GM12878 (cell line): Measurements from ENCODE around the gene NR1D1. TPM values are rescaled to one million over a fixed set of nuclear protein-coding genes. Genes with fewer than 3 reads are reported as not detected.

Experiments used
- ATAC-seq: fragments of 200-7000 bp; cut with Tn5 transposase; 3 replicates; pipeline ENCODE4 v1.9.1; 2020; ENCODE audit warnings: mild to moderate bottlenecking, moderate library complexity
- BruUV-seq: library from RNA; stranded (reverse); fragments of 400-500 nt; replicated peaks from 2 replicates; lab custom pipeline; 2021; lab: Mats Ljungman, UMichigan
- CTCF ChIA-PET: fragments of 300-600 bp; sonication (Branson Sonifier 250); formaldehyde crosslinking; extraction: SDS; loops from one replicate; lab custom pipeline; 2021; ENCODE audit warnings: inconsistent platforms; lab: Yijun Ruan, JAX
- POLR2A ChIA-PET: fragments of 350-600 bp; formaldehyde crosslinking; extraction: SDS; loops from one replicate; lab custom pipeline; 2021; ENCODE audit warnings: inconsistent platforms; lab: Charles Lee
- RAD21 ChIA-PET: fragments of 300-600 bp; sonication (Branson Sonifier 250); formaldehyde crosslinking; loops from one replicate; lab custom pipeline; 2023; ENCODE audit warnings: antibody characterized with exemption; ENCODE audit not compliant: unreplicated experiment; lab: Charles Lee
- SMC1A ChIA-PET: fragments of 300-600 bp; sonication (Branson Sonifier 250); formaldehyde crosslinking; loops from one replicate; lab custom pipeline; 2023; ENCODE audit not compliant: unreplicated experiment, uncharacterized antibody; lab: Charles Lee
- DNase-seq: peaks from one replicate; pipeline ENCODE4 v3.0.0-alpha.2; 2011; ENCODE audit warnings: low read depth, low spot score
- FAIRE-seq: peaks from 3 replicates; lab custom pipeline; 2011; peaks lifted over from hg19 to GRCh38; lab: Jason Lieb, UNC
- H2AFZ ChIP-seq: 2 replicates; pipeline ENCODE4 v1.6.0; 2011; ENCODE audit warnings: low read depth, low read length, control low read depth; ENCODE audit not compliant: control insufficient read depth
- H3K27ac ChIP-seq: 2 replicates; pipeline ENCODE4 v1.5.1; 2011; ENCODE audit warnings: control low read depth; ENCODE audit not compliant: control insufficient read depth, insufficient read depth
- H3K27me3 ChIP-seq, 2 experiments: replicated peaks in 1 of 2; 2 replicates each; pipeline versions ENCODE4 v1.6.0 to v1.6.1; 2011; ENCODE audit warnings: low read length in 1 of 2; ENCODE audit not compliant: control insufficient read depth in 2 of 2, insufficient read depth in 2 of 2
- H3K36me3 ChIP-seq, 2 experiments: 2 replicates each; pipeline ENCODE4 v1.5.1; 2011; ENCODE audit warnings: low read length in 1 of 2; ENCODE audit not compliant: control insufficient read depth in 2 of 2, insufficient read depth in 2 of 2
- H3K4me1 ChIP-seq: 2 replicates; pipeline ENCODE4 v1.6.1; 2011; ENCODE audit warnings: mild to moderate bottlenecking, low read length, moderate library complexity, mixed read lengths; ENCODE audit not compliant: control insufficient read depth, insufficient read depth
- H3K4me2 ChIP-seq: 2 replicates; pipeline ENCODE4 v1.6.0; 2011; ENCODE audit warnings: control low read depth; ENCODE audit not compliant: control insufficient read depth, insufficient read depth
- H3K4me3 ChIP-seq: fragments of 200-600 bp; sonication (generic); 2 replicates; pipeline ENCODE4 v1.5.1; 2016
- H3K79me2 ChIP-seq: 2 replicates; pipeline ENCODE4 v1.6.0; 2011; ENCODE audit warnings: low read length; ENCODE audit not compliant: control insufficient read depth, insufficient read depth
- H3K9ac ChIP-seq: 2 replicates; pipeline ENCODE4 v1.8.0; 2011; ENCODE audit warnings: low read length, control low read depth, mixed read lengths; ENCODE audit not compliant: control insufficient read depth, insufficient read depth
- H3K9me3 ChIP-seq: replicated peaks from 3 replicates; pipeline ENCODE4 v1.5.1; 2011; ENCODE audit warnings: mild to moderate bottlenecking, low read length; ENCODE audit not compliant: control insufficient read depth, insufficient read depth
- H4K20me1 ChIP-seq: 2 replicates; pipeline ENCODE4 v1.6.0; 2011; ENCODE audit not compliant: control insufficient read depth, insufficient read depth
- BHLHE40 ChIP-seq, 2 experiments: fragments of 450-650 bp in 1 of 2; IDR thresholded peaks; 2 replicates each; pipeline ENCODE4 v1.6.1; 2011 to 2017; ENCODE audit warnings: low read depth in 2 of 2, borderline replicate concordance in 1 of 2, improper control_type of control experiment in 1 of 2, low read length in 1 of 2, mild to moderate bottlenecking in 1 of 2
- EP300 ChIP-seq, 2 experiments: fragments of 150-350 bp in 1 of 2; IDR thresholded peaks; 2 replicates each; pipeline ENCODE4 v1.6.1; 2011 to 2012; ENCODE audit warnings: low read depth in 2 of 2, low read length in 2 of 2, borderline replicate concordance in 1 of 2, improper control_type of control experiment in 1 of 2, inconsistent platforms in 1 of 2; ENCODE audit not compliant: control insufficient read depth in 1 of 2
- EZH2 ChIP-seq: IDR thresholded peaks from 2 replicates; pipeline ENCODE4 v1.6.1; 2012; ENCODE audit warnings: low read depth, mild to moderate bottlenecking, control low read depth, inconsistent platforms, low read length, borderline replicate concordance; ENCODE audit not compliant: control insufficient read depth
- WGBS: methylation state at CpG from one replicate; pipeline ENCODE4 v1.1.6; 2016; ENCODE audit warnings: low lambda C conversion rate; ENCODE audit not compliant: insufficient replicate concordance, insufficient coverage; ENCODE audit errors: missing lambda C conversion rate; 5-methylcytosine and 5-hydroxymethylcytosine counted together
- in situ Hi-C: fragments of 300-500 bp; cut with MboI; formaldehyde crosslinking; loops from 9 replicates; pipeline ENCODE4 v1.14.3; 2018; ENCODE audit warnings: mixed read lengths
- intact Hi-C: fragments of 100-400 bp; cut with micrococcal nuclease; formaldehyde crosslinking; loops from one replicate; pipeline ENCODE4 v1.14.2; 2022; ENCODE audit not compliant: unreplicated experiment
- polyA plus RNA-seq, 11 experiments: library from polyadenylated mRNA; depleted of rRNA in 4 of 11; unstranded in 6 of 11; stranded (reverse) in 5 of 11; fragments of >200 nt; fragmentation: Nextera tagmentation in 4 of 11; fragmentation: Illumina TruSeq in 1 of 11; extraction: Ambion mirVana in 4 of 11; extraction: Trizol in 1 of 11; gene quantifications; 1 replicate in 1 of 11; 2 replicates in 10 of 11; pipeline versions ENCODE4 v1.2.1 to v1.2.3, GENCODE V29; 2011 to 2016; ENCODE audit warnings: inconsistent platforms in 2 of 11, missing spikeins in 2 of 11, low read depth in 1 of 11
- total RNA-seq, 4 experiments: library from RNA; depleted of rRNA in 3 of 4; stranded (reverse); fragments of >200 nt in 3 of 4; fragmentation: Illumina TruSeq in 1 of 4; extraction: Trizol in 1 of 4; gene quantifications; 2 replicates each; pipeline versions ENCODE4 v1.2.1 to v1.2.3, GENCODE V29; 2013 to 2021
- TF ChIP-seq, protein P1 (sequence below): fragments of 450-650 bp; IDR thresholded peaks from 2 replicates; pipeline ENCODE4 v1.6.1; 2016; ENCODE audit warnings: mild to moderate bottlenecking
- TF ChIP-seq, protein P2 (sequence below): fragments of 450-650 bp; IDR thresholded peaks from 2 replicates; pipeline ENCODE4 v1.6.1; 2014; ENCODE audit warnings: mild to moderate bottlenecking

NR1D1 gene
- total and polyA plus RNA-seq, 10 of the 15 experiments (the other 5 are each of a cell fraction or from before 2014, with no cell fraction given) = 0.10 to 3.4 (median 0.94) TPM

DNA sequence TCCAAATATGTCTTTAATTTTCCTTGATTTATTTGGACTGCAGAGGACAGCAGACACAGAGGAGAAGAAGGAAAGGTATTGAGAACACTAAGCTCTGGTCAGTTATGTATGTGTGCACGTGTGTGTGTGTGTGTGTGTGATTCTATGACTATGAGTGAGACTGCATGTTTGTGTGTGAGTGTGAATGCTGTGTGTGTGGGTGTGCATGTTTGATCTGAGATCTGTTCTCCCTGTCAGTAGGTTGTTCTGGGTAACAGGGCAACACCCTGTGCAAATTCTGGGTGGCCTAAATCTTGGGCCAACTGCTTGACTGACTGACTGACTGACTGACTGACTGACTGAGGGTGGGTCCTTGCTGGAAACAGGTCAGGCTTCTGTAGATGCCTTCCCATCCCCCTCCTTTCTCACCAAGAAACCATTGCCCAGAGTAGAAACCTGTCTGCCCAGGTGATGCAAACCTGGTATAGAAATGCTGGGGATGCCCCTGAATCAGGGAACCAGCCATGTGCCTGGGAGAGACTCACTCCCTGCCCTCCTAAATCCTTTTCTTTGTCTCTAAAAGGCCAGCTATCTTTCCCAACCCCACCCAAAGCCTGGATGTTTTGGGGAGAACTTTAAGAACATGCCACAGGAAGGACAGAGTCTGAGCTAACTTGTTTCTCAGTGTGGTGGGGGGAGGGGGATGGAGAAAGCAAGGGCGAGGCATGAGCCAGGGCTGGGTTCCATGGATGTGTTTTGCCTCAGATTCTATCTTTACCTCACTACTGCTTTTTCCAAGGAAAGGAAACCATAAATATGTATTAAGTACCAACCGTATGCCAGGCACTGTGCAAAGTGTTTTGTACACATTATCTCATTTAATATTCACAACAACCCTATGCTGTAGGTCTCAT lies 4.5 kb upstream of the NR1D1 start:
- RAD21 ChIA-PET = interaction anchor here (0.6 kb wide), 1 partner anchor 29 kb away, joined by 3 read pairs; no protein-coding TSS in a partner anchor
- H3K27me3 ChIP-seq = no peaks in the 10 kb centered on the region
- ATAC-seq (no peak), FAIRE-seq (no peak), DNase-seq (no peak)
- no peak overlapping the region for H3K27ac ChIP-seq
- intact Hi-C loops (no loop called here), in situ Hi-C loops (no loop called here)
- no peaks in the 10 kb centered on the region for H3K9me3 ChIP-seq
- WGBS = 30% methylated on average over 3 of the region's 3 CpGs
- POLR2A ChIA-PET = interaction anchor here (1.0 to 1.2 kb wide), 2 partner anchors 8 to 9 kb away, joined by 3 to 5 read pairs; no protein-coding TSS in a partner anchor
- 0 out of 4 replicates have a peak, but pooled peaks of 1 of the 2 experiments have one; percentile 9 for TF ChIP-seq BHLHE40 (IDR thresholded peaks at IDR 0.05; ENCODE audit: borderline replicate concordance in 1 of 2, low read depth in 2 of 2, low read length in 1 of 2)
- TF ChIP-seq EZH2 = no peak
- no peak for TF ChIP-seq EP300 (IDR thresholded peaks at IDR 0.05; ENCODE audit: borderline replicate concordance in 1 of 2, control insufficient read depth in 1 of 2, low read depth in 2 of 2, low read length in 2 of 2)
- TF ChIP-seq, protein P1, sequence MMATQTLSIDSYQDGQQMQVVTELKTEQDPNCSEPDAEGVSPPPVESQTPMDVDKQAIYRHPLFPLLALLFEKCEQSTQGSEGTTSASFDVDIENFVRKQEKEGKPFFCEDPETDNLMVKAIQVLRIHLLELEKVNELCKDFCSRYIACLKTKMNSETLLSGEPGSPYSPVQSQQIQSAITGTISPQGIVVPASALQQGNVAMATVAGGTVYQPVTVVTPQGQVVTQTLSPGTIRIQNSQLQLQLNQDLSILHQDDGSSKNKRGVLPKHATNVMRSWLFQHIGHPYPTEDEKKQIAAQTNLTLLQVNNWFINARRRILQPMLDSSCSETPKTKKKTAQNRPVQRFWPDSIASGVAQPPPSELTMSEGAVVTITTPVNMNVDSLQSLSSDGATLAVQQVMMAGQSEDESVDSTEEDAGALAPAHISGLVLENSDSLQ = peak; percentile 50
- TF ChIP-seq, protein P2, sequence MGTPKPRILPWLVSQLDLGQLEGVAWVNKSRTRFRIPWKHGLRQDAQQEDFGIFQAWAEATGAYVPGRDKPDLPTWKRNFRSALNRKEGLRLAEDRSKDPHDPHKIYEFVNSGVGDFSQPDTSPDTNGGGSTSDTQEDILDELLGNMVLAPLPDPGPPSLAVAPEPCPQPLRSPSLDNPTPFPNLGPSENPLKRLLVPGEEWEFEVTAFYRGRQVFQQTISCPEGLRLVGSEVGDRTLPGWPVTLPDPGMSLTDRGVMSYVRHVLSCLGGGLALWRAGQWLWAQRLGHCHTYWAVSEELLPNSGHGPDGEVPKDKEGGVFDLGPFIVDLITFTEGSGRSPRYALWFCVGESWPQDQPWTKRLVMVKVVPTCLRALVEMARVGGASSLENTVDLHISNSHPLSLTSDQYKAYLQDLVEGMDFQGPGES = no peak
- no peaks in the 10 kb centered on the region for H4K20me1 ChIP-seq
- no peak overlapping the region for H3K4me3 ChIP-seq
- no peak overlapping the region for H2AFZ ChIP-seq
- 0 out of 2 replicates have a peak, but pooled peaks cover 3% of the 10 kb centered on the region for H3K79me2 ChIP-seq
- CTCF ChIA-PET = interaction anchor here (0.7 to 1.6 kb wide), 4 partner anchors 15 to 89 kb away, joined by 3 to 4 read pairs (median 4); no protein-coding TSS in a partner anchor
- BruUV-seq = no TSS peak
- H3K36me3 ChIP-seq = no peaks in the 10 kb centered on the region
- peaks cover 63% of the 10 kb centered on the region for H3K4me1 ChIP-seq
- H3K9ac ChIP-seq = no peak overlapping the region; the same call in 1 of the 2 replicates
- no peak overlapping the region for H3K4me2 ChIP-seq
- SMC1A ChIA-PET = interaction anchor here (1.0 to 1.2 kb wide), 2 partner anchors 9 to 29 kb away, joined by 3 read pairs; no protein-coding TSS in a partner anchor
